ENCODE measurements around the gene PHIP.

The PHIP gene

GRCh38 chr6:79048611-79049010 lies 29.4 kb downstream of the PHIP start:
- H3K27ac ChIP-seq (ENCODE audit: low read depth, low read length): no peak overlapping the region
- no peak for TF ChIP-seq EZH2phosphoT487 (IDR thresholded peaks at IDR 0.05; ENCODE audit: borderline replicate concordance, low read length)
- TF ChIP-seq CTCF (IDR thresholded peaks at IDR 0.05; ENCODE audit: low read depth, low read length, poor library complexity, severe bottlenecking): peak; percentile 33
- no peaks in the 10 kb centered on the region for H4K20me1 ChIP-seq (ENCODE audit: control insufficient read depth, insufficient read depth, low read depth, low read length)
- no peak overlapping the region for H3K4me3 ChIP-seq (ENCODE audit: low read length)
- no peak overlapping the region for H3K4me2 ChIP-seq (ENCODE audit: low read length)
- H3K79me2 ChIP-seq (ENCODE audit: control insufficient read depth, low read length): peaks cover 53% of the 10 kb centered on the region
- no peaks in the 10 kb centered on the region for H3F3A ChIP-seq (ENCODE audit: control insufficient read depth, insufficient read depth)
- peaks cover 82% of the 10 kb centered on the region for H3K36me3 ChIP-seq (ENCODE audit: control insufficient read depth, low read length)
- H3K9me2 ChIP-seq (replicated peaks; ENCODE audit: control insufficient read depth, low read length): no peaks in the 10 kb centered on the region
- H3K9me3 ChIP-seq (ENCODE audit: control insufficient read depth, insufficient read depth, low read length): no peaks in the 10 kb centered on the region
- H3K27me3 ChIP-seq (ENCODE audit: control insufficient read depth, low read length): no peaks in the 10 kb centered on the region
- peaks cover 9% of the 10 kb centered on the region for H3K4me1 ChIP-seq (ENCODE audit: control insufficient read depth, low read length)

GRCh38 chr6:79047072-79047471 lies 31.0 kb downstream of the PHIP start:
- Histone ChIP-seq H3K4me3 (ENCODE audit: low read length) (no peak overlapping the region), H3F3A (ENCODE audit: control insufficient read depth, insufficient read depth) (no peaks in the 10 kb centered on the region), H4K20me1 (ENCODE audit: control insufficient read depth, insufficient read depth, low read depth, low read length) (no peaks in the 10 kb centered on the region), H3K4me2 (ENCODE audit: low read length) (no peak overlapping the region), H3K36me3 (ENCODE audit: control insufficient read depth, low read length) (peaks cover 82% of the 10 kb centered on the region), H3K27me3 (ENCODE audit: control insufficient read depth, low read length) (no peaks in the 10 kb centered on the region), H3K4me1 (ENCODE audit: control insufficient read depth, low read length) (peaks cover 25% of the 10 kb centered on the region), H3K27ac (ENCODE audit: low read depth, low read length) (no peak overlapping the region), H3K9me2 (replicated peaks; ENCODE audit: control insufficient read depth, low read length) (no peaks in the 10 kb centered on the region), H3K79me2 (ENCODE audit: control insufficient read depth, low read length) (peaks cover 56% of the 10 kb centered on the region), H3K9me3 (ENCODE audit: control insufficient read depth, insufficient read depth, low read length) (no peaks in the 10 kb centered on the region)
- TF ChIP-seq EZH2phosphoT487 (IDR thresholded peaks at IDR 0.05; ENCODE audit: borderline replicate concordance, low read length) (no peak), CTCF (IDR thresholded peaks at IDR 0.05; ENCODE audit: low read depth, low read length, poor library complexity, severe bottlenecking) (no peak)

- TF ChIP-seq CTCF (IDR thresholded peaks at IDR 0.05; ENCODE audit: low read depth, low read length, poor library complexity, severe bottlenecking) (no peak), EZH2phosphoT487 (IDR thresholded peaks at IDR 0.05; ENCODE audit: borderline replicate concordance, low read length) (no peak)
- Histone ChIP-seq H3F3A (ENCODE audit: control insufficient read depth, insufficient read depth) (no peaks in the 10 kb centered on the region), H4K20me1 (ENCODE audit: control insufficient read depth, insufficient read depth, low read depth, low read length) (no peaks in the 10 kb centered on the region; the same call in 1 of the 2 replicates), H3K27ac (ENCODE audit: low read depth, low read length) (no peak overlapping the region), H3K9me2 (replicated peaks; ENCODE audit: control insufficient read depth, low read length) (no peaks in the 10 kb centered on the region), H3K79me2 (ENCODE audit: control insufficient read depth, low read length) (peaks cover 60% of the 10 kb centered on the region), H3K9me3 (ENCODE audit: control insufficient read depth, insufficient read depth, low read length) (no peaks in the 10 kb centered on the region), H3K36me3 (ENCODE audit: control insufficient read depth, low read length) (peaks cover 84% of the 10 kb centered on the region), H3K4me2 (ENCODE audit: low read length) (no peak overlapping the region), H3K4me3 (ENCODE audit: low read length) (no peak overlapping the region), H3K27me3 (ENCODE audit: control insufficient read depth, low read length) (no peaks in the 10 kb centered on the region), H3K4me1 (ENCODE audit: control insufficient read depth, low read length) (peaks cover 26% of the 10 kb centered on the region)
Measured at GRCh38 chr6:79045966-79046365, 32.1 kb downstream of the PHIP start.

GRCh38 chr6:79042799-79043126 lies 35.3 kb downstream of the PHIP start:
- H3F3A ChIP-seq (ENCODE audit: control insufficient read depth, insufficient read depth): no peaks in the 10 kb centered on the region
- H3K79me2 ChIP-seq (ENCODE audit: control insufficient read depth, low read length): peaks cover 73% of the 10 kb centered on the region
- no peaks in the 10 kb centered on the region for H3K9me3 ChIP-seq (ENCODE audit: control insufficient read depth, insufficient read depth, low read length)
- no peaks in the 10 kb centered on the region; the same call in 1 of the 2 replicates for H4K20me1 ChIP-seq (ENCODE audit: control insufficient read depth, insufficient read depth, low read depth, low read length)
- peaks cover 26% of the 10 kb centered on the region for H3K4me1 ChIP-seq (ENCODE audit: control insufficient read depth, low read length)
- no peak for TF ChIP-seq CTCF (IDR thresholded peaks at IDR 0.05; ENCODE audit: low read depth, low read length, poor library complexity, severe bottlenecking)
- TF ChIP-seq EZH2phosphoT487 (IDR thresholded peaks at IDR 0.05; ENCODE audit: borderline replicate concordance, low read length): no peak
- no peaks in the 10 kb centered on the region for H3K27me3 ChIP-seq (ENCODE audit: control insufficient read depth, low read length)
- H3K27ac ChIP-seq (ENCODE audit: low read depth, low read length): no peak overlapping the region
- 0 out of 2 replicates have a peak overlapping the region, but pooled peaks have one; percentile 1 for H3K4me2 ChIP-seq (ENCODE audit: low read length)
- H3K36me3 ChIP-seq (ENCODE audit: control insufficient read depth, low read length): peaks cover 87% of the 10 kb centered on the region
- no peaks in the 10 kb centered on the region for H3K9me2 ChIP-seq (replicated peaks; ENCODE audit: control insufficient read depth, low read length)
- no peak overlapping the region for H3K4me3 ChIP-seq (ENCODE audit: low read length)
